Liver (tissue), 9 donors: ENCODE measurements around the gene CRYBA1. TPM values are rescaled to one million over a fixed set of nuclear protein-coding genes. Genes with fewer than 3 reads are reported as not detected.
"Not testable (repeated sequence)": the region's sequence is repeated elsewhere in the genome, so short reads cannot be mapped to it uniquely, and the experiment has no call there.

Experiments
- DNase-seq: peaks from one replicate; pipeline ENCODE4 v3.0.0-alpha.2; 2017; ENCODE audit warnings: low spot score
- H3K27ac ChIP-seq, 2 donors: one replicate each; pipeline ENCODE4 v1.7.0; 2013; ENCODE audit warnings: inconsistent platforms in 2 of 2, low read length in 2 of 2, control low read depth in 1 of 2, low read depth in 1 of 2, mild to moderate bottlenecking in 1 of 2
- H3K27me3 ChIP-seq, 4 donors: one replicate each; pipeline versions ENCODE4 v1.6.1 to v1.7.0; 2013; ENCODE audit warnings: low read length in 3 of 4, inconsistent platforms in 1 of 4, mild to moderate bottlenecking in 1 of 4, moderate library complexity in 1 of 4; ENCODE audit not compliant: control insufficient read depth in 4 of 4, insufficient read depth in 4 of 4
- H3K36me3 ChIP-seq, 4 donors: one replicate each; pipeline versions ENCODE4 v1.6.1 to v1.7.0; 2013; ENCODE audit warnings: low read length in 3 of 4, mild to moderate bottlenecking in 3 of 4, low read depth in 1 of 4, moderate library complexity in 1 of 4; ENCODE audit not compliant: control insufficient read depth in 4 of 4, insufficient read depth in 3 of 4
- H3K4me1 ChIP-seq, 4 donors: one replicate each; pipeline versions ENCODE4 v1.6.1 to v1.7.0; 2013; ENCODE audit warnings: low read length in 3 of 4, mild to moderate bottlenecking in 3 of 4, moderate library complexity in 1 of 4; ENCODE audit not compliant: control insufficient read depth in 4 of 4, insufficient read depth in 4 of 4
- H3K4me3 ChIP-seq, 3 donors: one replicate each; pipeline versions ENCODE4 v1.6.1 to v1.7.0; 2013; ENCODE audit warnings: low read length in 3 of 3, control low read depth in 1 of 3, low read depth in 1 of 3, mild to moderate bottlenecking in 1 of 3
- H3K9ac ChIP-seq, 2 donors: one replicate each; pipeline ENCODE4 v1.7.0; 2013; ENCODE audit warnings: low read length in 2 of 2, mild to moderate bottlenecking in 2 of 2, moderate library complexity in 2 of 2, control low read depth in 1 of 2, low read depth in 1 of 2
- H3K9me3 ChIP-seq, 4 donors: one replicate each; pipeline versions ENCODE4 v1.6.1 to v1.7.0; 2013; ENCODE audit warnings: low read length in 3 of 4; ENCODE audit not compliant: control insufficient read depth in 4 of 4
- EGR1 ChIP-seq, 2 donors: IDR thresholded peaks; 2 replicates each; pipeline ENCODE4 v1.6.1; 2016 to 2018; ENCODE audit warnings: antibody characterized with exemption in 2 of 2, low read depth in 2 of 2
- FOXA1 ChIP-seq: IDR thresholded peaks from 2 replicates; pipeline ENCODE4 v1.6.1; 2016; ENCODE audit warnings: antibody characterized with exemption
- FOXA2 ChIP-seq: IDR thresholded peaks from 2 replicates; pipeline ENCODE4 v1.6.1; 2016; ENCODE audit warnings: antibody characterized with exemption
- GABPA ChIP-seq, 2 donors: IDR thresholded peaks in 1 of 2; conservative IDR thresholded peaks in 1 of 2; 2 replicates each; pipeline ENCODE4 v1.6.1; 2016; ENCODE audit warnings: antibody characterized with exemption in 2 of 2, mild to moderate bottlenecking in 1 of 2, moderate library complexity in 1 of 2
- HNF4A ChIP-seq, 2 donors: conservative IDR thresholded peaks; 2 replicates each; pipeline ENCODE4 v1.6.1; 2016; ENCODE audit warnings: antibody characterized with exemption in 2 of 2, mild to moderate bottlenecking in 2 of 2
- HNF4G ChIP-seq: IDR thresholded peaks from 2 replicates; pipeline ENCODE4 v1.6.1; 2016; ENCODE audit warnings: antibody characterized with exemption
- JUND ChIP-seq, 2 donors: IDR thresholded peaks; 2 replicates each; pipeline ENCODE4 v1.6.1; 2016; ENCODE audit warnings: antibody characterized with exemption in 2 of 2
- MAX ChIP-seq: IDR thresholded peaks from 2 replicates; pipeline ENCODE4 v1.6.1; 2016; ENCODE audit warnings: antibody characterized with exemption
- NR2F2 ChIP-seq: IDR thresholded peaks from 2 replicates; pipeline ENCODE4 v1.6.1; 2016; ENCODE audit warnings: antibody characterized with exemption
- RAD21 ChIP-seq, 2 donors: IDR thresholded peaks; 2 replicates each; pipeline ENCODE4 v1.6.1; 2016; ENCODE audit warnings: antibody characterized with exemption in 2 of 2, mild to moderate bottlenecking in 2 of 2
- RXRA ChIP-seq, 2 donors: IDR thresholded peaks; 2 replicates each; pipeline ENCODE4 v1.6.1; 2017 to 2018; ENCODE audit warnings: antibody characterized with exemption in 2 of 2, mild to moderate bottlenecking in 1 of 2
- SP1 ChIP-seq: IDR thresholded peaks from 2 replicates; pipeline ENCODE4 v1.6.1; 2018; ENCODE audit warnings: antibody characterized with exemption, mild to moderate bottlenecking
- TAF1 ChIP-seq: conservative IDR thresholded peaks from 2 replicates; pipeline ENCODE4 v1.6.1; 2016; ENCODE audit warnings: antibody characterized with exemption, mild to moderate bottlenecking
- YY1 ChIP-seq: IDR thresholded peaks from 2 replicates; pipeline ENCODE4 v1.6.1; 2016; ENCODE audit warnings: antibody characterized with exemption, mild to moderate bottlenecking
- ZBTB33 ChIP-seq: IDR thresholded peaks from 2 replicates; pipeline ENCODE4 v1.6.1; 2016; ENCODE audit warnings: antibody characterized with exemption
- WGBS: extraction: QIAGEN DNeasy Blood & Tissue Kit; methylation state at CpG from one replicate; pipeline ENCODE4 v1.1.7; 2013; 5-methylcytosine and 5-hydroxymethylcytosine counted together
- polyA plus RNA-seq, 2 donors: library from polyadenylated mRNA; stranded (reverse) in 1 of 2; unstranded in 1 of 2; fragments of 200-250 nt in 1 of 2; fragments of >200 nt in 1 of 2; fragmentation: Nextera tagmentation in 1 of 2; extraction: Ambion mirVana in 1 of 2; gene quantifications; one replicate each; pipeline versions ENCODE4 v1.2.1 to v1.2.3, GENCODE V29; 2013 to 2015
- total RNA-seq, 2 donors: library from RNA; depleted of rRNA; stranded (reverse); fragments of >200 nt; gene quantifications; one replicate each; pipeline ENCODE4 v1.2.3, GENCODE V29; 2014
- TF ChIP-seq, protein P1 (sequence below): fragments of 150-350 bp; IDR thresholded peaks from 2 replicates; pipeline ENCODE4 v1.5.1; 2017; ENCODE audit warnings: improper control_type of control experiment, low read depth, low read length; ENCODE audit not compliant: missing input control
- TF ChIP-seq, protein P2 (sequence below): IDR thresholded peaks from 2 replicates; pipeline ENCODE4 v1.6.1; 2016; ENCODE audit warnings: antibody characterized with exemption
- TF ChIP-seq, protein P3 (sequence below): IDR thresholded peaks from 2 replicates; pipeline ENCODE4 v1.6.1; 2016; ENCODE audit warnings: antibody characterized with exemption, mild to moderate bottlenecking
- donor health status: healthy.
- donor health status: healthy.
- donor health status: healthy.
- donor health status: healthy.
- donor health status: healthy.

Gene CRYBA1
- total and polyA plus RNA-seq, 4 donors: not detected

DNA sequence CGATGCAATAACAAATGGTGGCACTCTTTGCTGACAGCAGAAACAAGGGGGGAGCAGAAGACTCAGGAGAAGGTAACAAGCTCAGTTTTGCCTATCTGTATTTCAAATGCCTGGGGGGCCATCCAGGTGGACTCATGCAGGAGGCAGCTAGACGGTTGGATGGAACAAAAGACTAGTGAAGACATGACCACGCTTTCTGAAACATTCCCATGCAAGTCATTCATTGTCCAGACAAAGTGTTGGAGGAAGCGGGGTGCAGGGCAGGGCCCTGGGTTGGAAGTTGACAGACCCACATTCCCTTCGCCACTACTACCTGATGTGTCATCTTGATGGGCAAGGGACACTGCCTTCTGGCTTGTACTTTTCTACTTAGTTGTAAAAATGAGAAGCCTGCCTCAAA, 29.8 kb upstream of the CRYBA1 start (continued):
- TF ChIP-seq, protein P1, sequence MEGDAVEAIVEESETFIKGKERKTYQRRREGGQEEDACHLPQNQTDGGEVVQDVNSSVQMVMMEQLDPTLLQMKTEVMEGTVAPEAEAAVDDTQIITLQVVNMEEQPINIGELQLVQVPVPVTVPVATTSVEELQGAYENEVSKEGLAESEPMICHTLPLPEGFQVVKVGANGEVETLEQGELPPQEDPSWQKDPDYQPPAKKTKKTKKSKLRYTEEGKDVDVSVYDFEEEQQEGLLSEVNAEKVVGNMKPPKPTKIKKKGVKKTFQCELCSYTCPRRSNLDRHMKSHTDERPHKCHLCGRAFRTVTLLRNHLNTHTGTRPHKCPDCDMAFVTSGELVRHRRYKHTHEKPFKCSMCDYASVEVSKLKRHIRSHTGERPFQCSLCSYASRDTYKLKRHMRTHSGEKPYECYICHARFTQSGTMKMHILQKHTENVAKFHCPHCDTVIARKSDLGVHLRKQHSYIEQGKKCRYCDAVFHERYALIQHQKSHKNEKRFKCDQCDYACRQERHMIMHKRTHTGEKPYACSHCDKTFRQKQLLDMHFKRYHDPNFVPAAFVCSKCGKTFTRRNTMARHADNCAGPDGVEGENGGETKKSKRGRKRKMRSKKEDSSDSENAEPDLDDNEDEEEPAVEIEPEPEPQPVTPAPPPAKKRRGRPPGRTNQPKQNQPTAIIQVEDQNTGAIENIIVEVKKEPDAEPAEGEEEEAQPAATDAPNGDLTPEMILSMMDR: no peak
- no peak for TF ChIP-seq NR2F2
- TF ChIP-seq MAX: no peak

DNA sequence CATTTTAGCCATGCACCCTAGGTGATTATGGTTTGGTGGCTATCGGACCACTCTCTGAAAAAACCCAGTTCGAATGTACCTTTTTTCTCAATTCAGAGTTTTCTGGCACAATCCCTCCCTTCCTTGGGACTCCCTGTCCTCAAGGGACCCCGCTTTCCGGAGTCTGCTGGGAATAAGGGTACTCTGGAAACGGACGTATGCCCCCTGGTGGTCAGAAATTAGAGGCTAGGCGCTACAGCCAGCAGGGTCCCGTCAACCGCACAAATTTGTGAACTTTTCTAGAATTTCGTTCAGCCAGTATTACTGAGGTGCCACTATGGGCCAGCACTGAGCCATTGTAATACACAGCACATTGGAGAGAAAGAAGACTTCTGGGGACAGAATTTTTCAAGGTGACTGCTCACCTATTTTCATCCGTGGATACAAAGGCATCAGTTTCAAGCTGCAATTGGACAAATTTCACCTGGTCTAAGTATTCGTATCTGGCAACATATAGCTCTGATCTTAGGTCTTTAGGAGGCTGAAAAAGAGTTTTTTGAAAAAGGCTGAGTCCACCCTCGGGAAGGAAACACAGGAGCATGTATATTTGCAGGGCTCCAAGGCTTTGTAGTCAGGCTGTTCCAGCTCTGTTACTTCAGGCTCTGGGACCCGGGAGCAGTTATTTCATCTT, 27.1 kb upstream of the CRYBA1 start:
- Histone ChIP-seq H3K36me3 (no peaks in the 10 kb centered on the region), H3K9me3 (no peaks in the 10 kb centered on the region), H3K4me1 (peaks cover 0 to 8% (median 7%) of the 10 kb centered on the region in 4 donors), H3K27ac (no peak overlapping the region), H3K9ac (peak overlapping the region in 1 of 2 donors; percentile 14), H3K27me3 (no peaks in the 10 kb centered on the region), H3K4me3 (no peak overlapping the region)
- 14% methylated on average over 14 of the region's 14 CpGs for WGBS
- DNase-seq: peak; percentile 82
- TF ChIP-seq NR2F2 (peak; percentile 27), SP1 (no peak), JUND (IDR thresholded peaks at IDR 0.05) (peak in 1 of 2 donors; percentile 6), GABPA (IDR thresholded peaks at IDR 0.05 in 1 of 2, conservative IDR thresholded peaks at IDR 0.05 in 1 of 2) (no peak), FOXA2 (no peak), EGR1 (IDR thresholded peaks at IDR 0.05; ENCODE audit: low read depth in 2 of 2) (no peak), MAX (no peak), YY1 (no peak), RXRA (IDR thresholded peaks at IDR 0.05) (peak; percentile 70 to 90), TAF1 (no peak), HNF4G (no peak), RAD21 (IDR thresholded peaks at IDR 0.05) (peak; percentile 91 to 95), FOXA1 (no peak), HNF4A (conservative IDR thresholded peaks at IDR 0.05) (peak in 1 of 2 donors; percentile 34), ZBTB33 (no peak)
- TF ChIP-seq, protein P2, sequence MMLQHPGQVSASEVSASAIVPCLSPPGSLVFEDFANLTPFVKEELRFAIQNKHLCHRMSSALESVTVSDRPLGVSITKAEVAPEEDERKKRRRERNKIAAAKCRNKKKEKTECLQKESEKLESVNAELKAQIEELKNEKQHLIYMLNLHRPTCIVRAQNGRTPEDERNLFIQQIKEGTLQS: no peak
- TF ChIP-seq, protein P1: peak; percentile 95
- TF ChIP-seq, protein P3, sequence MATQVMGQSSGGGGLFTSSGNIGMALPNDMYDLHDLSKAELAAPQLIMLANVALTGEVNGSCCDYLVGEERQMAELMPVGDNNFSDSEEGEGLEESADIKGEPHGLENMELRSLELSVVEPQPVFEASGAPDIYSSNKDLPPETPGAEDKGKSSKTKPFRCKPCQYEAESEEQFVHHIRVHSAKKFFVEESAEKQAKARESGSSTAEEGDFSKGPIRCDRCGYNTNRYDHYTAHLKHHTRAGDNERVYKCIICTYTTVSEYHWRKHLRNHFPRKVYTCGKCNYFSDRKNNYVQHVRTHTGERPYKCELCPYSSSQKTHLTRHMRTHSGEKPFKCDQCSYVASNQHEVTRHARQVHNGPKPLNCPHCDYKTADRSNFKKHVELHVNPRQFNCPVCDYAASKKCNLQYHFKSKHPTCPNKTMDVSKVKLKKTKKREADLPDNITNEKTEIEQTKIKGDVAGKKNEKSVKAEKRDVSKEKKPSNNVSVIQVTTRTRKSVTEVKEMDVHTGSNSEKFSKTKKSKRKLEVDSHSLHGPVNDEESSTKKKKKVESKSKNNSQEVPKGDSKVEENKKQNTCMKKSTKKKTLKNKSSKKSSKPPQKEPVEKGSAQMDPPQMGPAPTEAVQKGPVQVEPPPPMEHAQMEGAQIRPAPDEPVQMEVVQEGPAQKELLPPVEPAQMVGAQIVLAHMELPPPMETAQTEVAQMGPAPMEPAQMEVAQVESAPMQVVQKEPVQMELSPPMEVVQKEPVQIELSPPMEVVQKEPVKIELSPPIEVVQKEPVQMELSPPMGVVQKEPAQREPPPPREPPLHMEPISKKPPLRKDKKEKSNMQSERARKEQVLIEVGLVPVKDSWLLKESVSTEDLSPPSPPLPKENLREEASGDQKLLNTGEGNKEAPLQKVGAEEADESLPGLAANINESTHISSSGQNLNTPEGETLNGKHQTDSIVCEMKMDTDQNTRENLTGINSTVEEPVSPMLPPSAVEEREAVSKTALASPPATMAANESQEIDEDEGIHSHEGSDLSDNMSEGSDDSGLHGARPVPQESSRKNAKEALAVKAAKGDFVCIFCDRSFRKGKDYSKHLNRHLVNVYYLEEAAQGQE: no peak

DNA sequence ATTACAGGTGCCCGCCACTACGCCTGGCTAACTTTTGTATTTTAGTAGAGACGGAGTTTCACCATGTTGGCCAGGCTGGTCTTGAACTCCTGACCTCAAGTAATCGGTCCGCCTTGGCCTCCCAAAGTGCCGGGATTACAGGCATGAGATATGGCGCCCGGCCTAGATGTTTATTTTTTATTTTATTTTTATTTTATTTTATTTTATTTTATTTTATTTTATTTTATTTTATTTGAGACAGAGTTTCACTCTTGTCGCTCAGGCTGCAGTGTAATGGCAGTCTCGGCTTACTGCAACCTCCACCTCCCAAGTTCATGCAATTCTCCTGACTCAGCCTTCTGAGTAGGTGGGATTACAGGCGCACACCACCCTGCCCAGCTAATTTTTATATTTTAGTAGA, 25.3 kb upstream of the CRYBA1 start:
- not testable (repeated sequence) for H3K9ac ChIP-seq, H3K27ac ChIP-seq, DNase-seq, H3K27me3 ChIP-seq, H3K36me3 ChIP-seq, H3K4me3 ChIP-seq, H3K9me3 ChIP-seq, H3K4me1 ChIP-seq
- 95% methylated on average over 11 of the region's 11 CpGs for WGBS
